Right lobe of liver (tissue), 6 donors: Measurements from ENCODE around the gene ABCC2. TPM values are rescaled to one million over a fixed set of nuclear protein-coding genes. Genes with fewer than 3 reads are reported as not detected.

ENCODE experiments used
- ATAC-seq, 4 donors: fragments of 200-7000 bp; cut with Tn5 transposase; one replicate each; pipeline ENCODE4 v1.9.1; 2020; ENCODE audit warnings: mild to moderate bottlenecking in 4 of 4, moderate library complexity in 4 of 4
- DNase-seq, 3 donors: peaks; one replicate each; pipeline ENCODE4 v3.0.0-alpha.2; 2020
- H3K27ac ChIP-seq, 3 donors: fragments of 200-600 bp; one replicate each; pipeline ENCODE4 v1.8.0; 2022
- H3K27me3 ChIP-seq, 2 donors: fragments of 200-600 bp; one replicate each; pipeline ENCODE4 v1.8.0; 2022
- H3K36me3 ChIP-seq, 4 donors: fragments of 200-600 bp; sonication (generic) in 1 of 4; one replicate each; pipeline versions ENCODE4 v1.5.1 to v1.8.0; 2017 to 2022; ENCODE audit warnings: control low read depth in 1 of 4
- H3K4me1 ChIP-seq, 4 donors: fragments of 200-600 bp; sonication (generic) in 1 of 4; one replicate each; pipeline versions ENCODE4 v1.5.1 to v1.8.0; 2017 to 2022; ENCODE audit warnings: control low read depth in 1 of 4
- H3K4me3 ChIP-seq, 3 donors: fragments of 200-600 bp; one replicate each; pipeline ENCODE4 v1.8.0; 2022
- H3K9me3 ChIP-seq, 4 donors: fragments of 200-600 bp; sonication (generic) in 1 of 4; one replicate each; pipeline versions ENCODE4 v1.5.1 to v1.8.0; 2017 to 2022; ENCODE audit warnings: control low read depth in 1 of 4
- CTCF ChIP-seq, 4 donors: fragments of 200-600 bp in 3 of 4; fragments of 450-650 bp in 1 of 4; IDR thresholded peaks; one replicate each; pipeline versions ENCODE4 v1.5.1 to v1.8.0; 2016 to 2022; ENCODE audit warnings: antibody characterized with exemption in 4 of 4, mild to moderate bottlenecking in 2 of 4
- POLR2A ChIP-seq: fragments of 450-650 bp; IDR thresholded peaks from one replicate; pipeline ENCODE4 v1.6.1; 2017; ENCODE audit warnings: antibody characterized with exemption, mild to moderate bottlenecking
- WGBS: methylation state at CpG from one replicate; pipeline ENCODE4 v1.1.6; 2018; ENCODE audit warnings: low coverage, low lambda C conversion rate; ENCODE audit not compliant: insufficient coverage; ENCODE audit errors: missing lambda C conversion rate; 5-methylcytosine and 5-hydroxymethylcytosine counted together
- intact Hi-C, 2 donors: fragments of 100-400 bp; cut with DNase I; formaldehyde crosslinking; loops; one replicate each; pipeline versions ENCODE4 v1.11.2 to v1.14.1; 2022
- total RNA-seq, 6 experiments: library from RNA; depleted of rRNA in 2 of 6; stranded (reverse); fragments of >200 nt in 2 of 6; fragmentation: NEBNext Ultra II Directional in 3 of 6; extraction: Animal tissue kit (Norgen Biotek cat#: 25700) in 3 of 6; gene quantifications; one replicate each; pipeline versions ENCODE4 v1.1.0 to v1.2.4, GENCODE V29; 2016 to 2023
- donor health status: DM: no; HTN: yes; CAD: no.
- donor health status: DM: no; HTN: no; CAD: no.
- donor health status: DM: no; HTN: no; CAD: no.
- donor health status: DM: no; HTN: yes; CAD: no.
- donor health status: DM: no; HTN: yes; CAD: no.

ABCC2 gene
- total RNA-seq, 6 experiments from 2014 or later, result 136 to 372 (median 156) TPM

GRCh38 chr10:99804471-99804870 lies 22.0 kb downstream of the ABCC2 start:
- Histone ChIP-seq H3K27me3 (no peaks in the 10 kb centered on the region), H3K9me3 (no peaks in the 10 kb centered on the region), H3K27ac (no peak overlapping the region), H3K36me3 (peaks cover 3 to 99% (median 59%) of the 10 kb centered on the region in 4 donors), H3K4me1 (no peaks in the 10 kb centered on the region), H3K4me3 (no peak overlapping the region)
- no peak for DNase-seq
- WGBS, result 92% methylated on average over 3 of the region's 3 CpGs
- intact Hi-C loops, result no loop called here
- no peak for ATAC-seq
- no peak for TF ChIP-seq POLR2A
- TF ChIP-seq CTCF (IDR thresholded peaks at IDR 0.05), result no peak

- Histone ChIP-seq H3K4me1 (no peaks in the 10 kb centered on the region), H3K27ac (no peak overlapping the region), H3K4me3 (no peak overlapping the region), H3K9me3 (no peaks in the 10 kb centered on the region), H3K27me3 (no peaks in the 10 kb centered on the region), H3K36me3 (peaks cover 3 to 99% (median 57%) of the 10 kb centered on the region in 4 donors)
- ATAC-seq, result no peak
- DNase-seq, result no peak
- intact Hi-C loops, result no loop called here
- no peak for TF ChIP-seq CTCF (IDR thresholded peaks at IDR 0.05)
- TF ChIP-seq POLR2A, result no peak
- WGBS, result 85% methylated on average over 5 of the region's 5 CpGs
These were observed 22.8 kb downstream of the ABCC2 start for GRCh38 chr10:99805190-99805589.

GRCh38 chr10:99806091-99806490 lies 23.7 kb downstream of the ABCC2 start:
- no peaks in the 10 kb centered on the region for H3K27me3 ChIP-seq
- no peak overlapping the region for H3K4me3 ChIP-seq
- no peak for ATAC-seq
- TF ChIP-seq CTCF (IDR thresholded peaks at IDR 0.05), result no peak
- H3K36me3 ChIP-seq, result peaks cover 3 to 99% (median 57%) of the 10 kb centered on the region in 4 donors
- H3K4me1 ChIP-seq, result no peaks in the 10 kb centered on the region
- H3K27ac ChIP-seq, result no peak overlapping the region
- no peaks in the 10 kb centered on the region for H3K9me3 ChIP-seq
- 63% methylated on average over 3 of the region's 3 CpGs for WGBS
- intact Hi-C loops, result no loop called here
- no peak for DNase-seq

- TF ChIP-seq POLR2A, result no peak
- no peak for TF ChIP-seq CTCF (IDR thresholded peaks at IDR 0.05)
- H3K9me3 ChIP-seq, result no peaks in the 10 kb centered on the region
- H3K27ac ChIP-seq, result no peak overlapping the region
- DNase-seq (no peak), ATAC-seq (no peak)
- intact Hi-C loops, result no loop called here
- 100% methylated on average over 1 of the region's 2 CpGs for whole genome bisulfite sequencing
- no peak overlapping the region for H3K4me3 ChIP-seq
- no peaks in the 10 kb centered on the region for H3K27me3 ChIP-seq
- peaks cover 3 to 99% (median 56%) of the 10 kb centered on the region in 4 donors for H3K36me3 ChIP-seq
- no peaks in the 10 kb centered on the region for H3K4me1 ChIP-seq
These were observed 25.3 kb downstream of the ABCC2 start for GRCh38 chr10:99807786-99808185.

- Histone ChIP-seq H3K4me3 (no peak overlapping the region), H3K4me1 (no peaks in the 10 kb centered on the region), H3K36me3 (peaks cover 3 to 99% (median 57%) of the 10 kb centered on the region in 4 donors), H3K27ac (no peak overlapping the region), H3K27me3 (no peaks in the 10 kb centered on the region), H3K9me3 (no peaks in the 10 kb centered on the region)
- intact Hi-C loops, result no loop called here
- DNase-seq (no peak), ATAC-seq (no peak)
- TF ChIP-seq CTCF (IDR thresholded peaks at IDR 0.05) (no peak), POLR2A (no peak)
These were observed 25.8 kb downstream of the ABCC2 start for GRCh38 chr10:99808270-99808669.
